ENCODE results near the gene GPR25.
A peak's percentile ranks its signal among the peaks of the same experiment; 100 is the strongest.
"Not testable (repeated sequence)": the region's sequence is repeated elsewhere in the genome, so short reads cannot be mapped to it uniquely, and the experiment has no call there.

Gene GPR25

GRCh38 chr1:200895801-200896530, 23.2 kb downstream of the GPR25 start:
- DNase-seq = no peak

DNA sequence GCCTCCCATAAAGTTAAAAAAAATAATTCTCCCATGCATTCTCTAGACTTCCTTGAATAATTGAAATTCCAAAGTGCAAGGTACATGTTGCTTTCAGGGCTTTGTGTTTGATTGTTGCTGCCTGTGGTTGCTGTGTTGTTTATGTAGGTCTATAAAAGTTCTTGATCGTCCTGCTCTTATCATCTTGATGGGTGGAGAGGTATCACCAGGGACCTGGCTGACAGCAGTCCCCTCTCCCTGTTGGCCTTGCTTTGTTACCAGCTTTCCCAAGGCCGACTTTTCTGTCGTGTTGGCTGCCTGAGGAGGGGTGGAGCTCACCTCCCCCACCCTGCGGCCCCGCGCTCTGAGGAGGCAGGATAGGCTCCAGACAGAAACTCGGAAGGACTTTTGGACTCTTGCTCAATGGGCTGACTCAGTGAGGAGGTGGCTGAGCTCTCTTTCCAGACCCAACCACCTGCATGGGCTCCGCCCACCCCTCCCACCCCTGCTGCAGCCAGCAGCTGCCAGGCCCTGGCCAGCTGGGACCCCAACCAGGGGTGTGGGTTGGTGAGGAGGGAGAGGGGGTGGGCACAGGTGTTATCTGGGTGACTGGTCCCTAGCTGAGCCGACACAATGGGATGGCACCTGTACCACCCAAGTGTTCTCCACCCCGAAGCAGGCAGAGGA, 23.9 kb downstream of the GPR25 start:
- DNase-seq = peak; percentile 59

DNA sequence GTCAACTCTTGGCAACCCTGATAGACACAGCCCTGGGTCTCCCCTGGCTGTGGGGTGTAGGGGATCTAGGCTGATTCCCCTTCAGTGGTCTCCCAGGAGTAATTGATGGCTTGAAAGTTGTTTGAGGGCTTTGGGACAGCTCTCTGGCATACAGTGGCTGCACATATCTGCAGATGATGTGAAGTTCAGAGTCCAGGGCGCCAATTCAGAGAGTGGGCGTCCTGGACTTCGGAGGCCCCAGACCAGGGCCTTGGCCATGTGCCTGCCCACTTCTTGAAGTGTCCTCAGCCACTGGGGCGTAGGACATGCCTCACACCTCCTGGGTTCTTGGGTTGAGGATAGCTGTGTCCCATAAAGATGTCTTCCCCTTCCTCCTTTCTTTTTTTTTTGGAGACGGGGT, 24.5 kb downstream of the GPR25 start:
- no peak for DNase-seq

GRCh38 chr1:200899015-200899386, 26.2 kb downstream of the GPR25 start:
- no peak for DNase-seq

GRCh38 chr1:200899451-200899915, 26.7 kb downstream of the GPR25 start:
- DNase-seq = no peak

- DNase-seq = no peak
Observed at GRCh38 chr1:200899954-200900867, 27.4 kb downstream of the GPR25 start.

GRCh38 chr1:200900877-200901276, 28.1 kb downstream of the GPR25 start:
- DNase-seq = peak; percentile 56

GRCh38 chr1:200901350-200901749, 28.6 kb downstream of the GPR25 start:
- no peak for DNase-seq

DNA sequence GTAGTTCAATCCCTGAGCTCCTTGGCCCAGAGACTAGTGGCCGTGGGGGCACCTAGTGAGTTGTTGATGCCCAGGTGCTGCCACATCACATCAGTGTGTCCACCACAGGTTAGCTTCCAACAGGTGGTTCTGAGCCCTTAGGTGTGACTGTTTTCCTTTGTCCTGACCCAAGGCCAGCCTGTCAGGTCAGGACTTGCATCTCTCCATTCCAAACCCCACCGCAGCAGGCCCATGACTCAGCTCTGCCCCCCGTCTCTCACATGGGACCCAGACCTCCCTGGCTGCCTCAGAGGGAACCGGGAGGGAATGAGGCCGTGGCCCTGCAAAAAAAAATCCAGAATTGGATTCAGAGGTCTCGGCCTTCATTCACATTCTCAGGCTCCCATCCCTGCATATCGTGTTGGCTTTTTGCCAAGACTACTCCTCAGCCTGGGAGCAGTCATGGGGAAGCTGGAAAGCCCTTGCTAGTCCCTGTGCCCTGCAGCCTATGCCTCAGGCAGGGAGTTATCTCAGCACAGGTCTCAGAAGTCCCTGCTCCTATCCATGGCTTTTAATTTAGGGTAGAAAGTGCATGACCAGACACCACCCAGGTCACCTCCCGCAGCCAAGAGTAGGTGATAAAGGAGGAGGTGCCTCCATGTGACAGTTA, 29.1 kb downstream of the GPR25 start:
- DNase-seq = peak; percentile 42

GRCh38 chr1:200903793-200904192, 31.0 kb downstream of the GPR25 start:
- no peak for DNase-seq

- no peak for DNase-seq
Observed at GRCh38 chr1:200904772-200905171, 32.0 kb downstream of the GPR25 start.

DNA sequence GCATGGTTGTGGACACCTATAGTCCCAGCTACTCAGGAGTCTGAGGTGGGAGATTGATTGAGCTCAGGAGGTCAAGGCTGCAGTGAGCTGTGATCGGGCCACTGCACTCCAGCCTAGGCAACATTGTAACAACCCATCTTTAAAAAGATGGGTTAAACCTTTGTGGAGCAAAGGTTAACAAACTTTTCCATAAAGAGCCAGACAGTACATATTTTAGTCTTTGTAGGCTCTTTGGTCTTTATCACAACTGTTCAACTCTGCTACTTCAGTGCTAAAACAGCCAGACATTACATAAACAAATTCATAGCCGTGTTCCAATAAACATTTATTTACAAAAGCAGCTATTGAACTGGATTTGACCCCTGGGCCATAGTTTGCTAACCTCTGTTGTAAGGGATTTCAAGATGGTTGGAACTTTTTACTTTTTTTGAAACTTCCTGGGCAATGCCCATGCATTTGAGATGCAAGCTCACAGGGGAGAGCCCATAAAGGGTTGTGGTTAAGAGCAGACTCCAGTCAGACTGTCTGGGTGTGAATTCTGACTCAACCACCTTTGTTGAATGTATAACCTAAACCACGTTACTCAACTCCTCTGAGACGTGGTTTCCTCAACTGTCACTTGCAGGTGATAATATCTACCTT, 32.8 kb downstream of the GPR25 start:
- no peak for DNase-seq

DNA sequence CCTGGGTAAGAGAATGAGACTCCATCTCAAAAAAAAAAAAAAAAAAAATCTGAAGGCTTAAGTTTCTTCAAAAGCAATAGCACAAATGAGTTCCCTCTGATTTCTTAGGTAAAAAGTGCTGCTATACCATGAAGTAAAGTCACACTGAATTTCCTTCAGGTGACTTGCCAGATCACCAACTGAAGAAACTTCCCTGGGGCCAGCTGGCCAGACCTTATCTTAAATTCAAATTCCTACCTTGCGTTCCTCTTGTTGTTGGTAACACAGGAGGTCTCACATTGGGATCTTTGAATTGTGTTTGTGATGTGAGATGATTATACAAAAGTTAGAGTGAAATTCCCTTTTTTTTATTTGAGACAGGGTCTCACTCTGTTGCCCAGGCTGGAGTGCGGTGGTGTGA, 33.7 kb downstream of the GPR25 start:
- DNase-seq = no peak

- DNase-seq = no peak
Observed at GRCh38 chr1:200907611-200908097, 34.9 kb downstream of the GPR25 start.

- DNase-seq = no peak
Observed at GRCh38 chr1:200908191-200908868, 35.5 kb downstream of the GPR25 start.

- no peak for DNase-seq
Observed at GRCh38 chr1:200909071-200909470, 36.3 kb downstream of the GPR25 start.

- no peak for DNase-seq
Observed at GRCh38 chr1:200909757-200910239, 37.0 kb downstream of the GPR25 start.

DNA sequence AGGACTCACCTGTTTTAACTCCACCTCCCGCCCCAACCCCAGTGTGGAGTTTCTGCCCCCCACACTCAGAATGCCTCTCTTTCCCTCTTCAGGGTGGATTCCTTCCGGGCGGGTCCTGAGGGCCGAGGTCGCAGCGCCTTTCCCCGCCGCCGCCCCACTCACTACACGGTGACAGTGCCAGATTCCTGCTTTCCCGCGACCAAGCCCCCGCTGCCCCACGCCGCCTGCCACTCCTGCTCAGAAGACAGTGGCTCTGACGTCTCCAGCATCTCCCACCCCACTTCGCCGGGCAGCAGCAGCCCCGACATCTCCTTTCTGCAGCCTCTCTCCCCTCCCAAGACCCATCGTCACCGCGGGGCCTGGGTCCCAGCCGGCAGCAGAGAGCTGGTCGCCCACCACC, 38.6 kb downstream of the GPR25 start:
- DNase-seq = no peak

DNA sequence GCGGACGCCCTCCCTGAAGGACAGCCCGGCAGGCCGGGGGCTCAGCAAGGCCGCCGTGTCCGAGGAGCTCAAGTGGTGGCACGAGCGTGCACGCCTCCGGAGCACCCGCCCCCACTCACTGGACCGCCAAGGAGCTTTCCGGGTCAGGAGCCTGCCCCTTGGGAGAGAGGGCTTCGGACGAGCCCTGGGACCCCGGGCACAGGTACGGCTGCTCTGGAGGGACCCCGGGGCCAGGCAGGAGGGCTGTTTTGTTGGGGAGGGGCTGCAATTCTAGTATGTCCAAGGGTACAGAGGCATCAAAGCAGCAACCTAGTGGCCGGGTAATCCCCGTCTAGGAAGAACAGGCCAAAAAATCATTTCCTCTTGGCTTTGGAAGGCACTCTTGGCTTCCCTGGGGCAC, 39.2 kb downstream of the GPR25 start:
- not testable (repeated sequence) for DNase-seq

- no peak for DNase-seq
Observed at GRCh38 chr1:200912737-200913407, 40.1 kb downstream of the GPR25 start.

DNA sequence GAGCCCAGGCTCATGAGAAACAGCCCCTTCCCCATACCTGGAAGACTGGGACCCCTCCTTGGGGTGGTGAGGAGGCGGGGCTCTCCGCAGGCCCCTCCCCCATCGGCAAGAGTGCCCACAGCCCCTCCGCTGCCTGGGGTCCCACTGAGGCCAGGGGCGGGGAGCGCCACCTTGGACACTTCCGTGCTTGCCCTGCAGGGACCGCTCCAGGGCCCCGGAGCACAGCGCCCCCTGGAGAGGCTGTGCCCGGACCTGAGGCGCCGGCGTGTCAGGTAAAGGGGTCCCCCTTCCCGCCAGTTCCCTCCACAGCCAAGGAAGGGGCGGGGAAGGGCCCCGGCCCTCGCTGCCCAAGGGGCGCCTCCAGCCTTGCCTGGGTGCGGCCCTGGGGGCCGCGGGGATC, 43.4 kb downstream of the GPR25 start:
- DNase-seq = no peak

Measured in NCI-H69 (cell line).